ENCODE measurements around the gene CD1E. TPM values are rescaled to one million over a fixed set of nuclear protein-coding genes. Genes with fewer than 3 reads are reported as not detected.
"Not testable (repeated sequence)": the region's sequence is repeated elsewhere in the genome, so short reads cannot be mapped to it uniquely, and the experiment has no call there.

CD1E gene
- total RNA-seq, 4 donors from 2014 or later: not detected

DNA sequence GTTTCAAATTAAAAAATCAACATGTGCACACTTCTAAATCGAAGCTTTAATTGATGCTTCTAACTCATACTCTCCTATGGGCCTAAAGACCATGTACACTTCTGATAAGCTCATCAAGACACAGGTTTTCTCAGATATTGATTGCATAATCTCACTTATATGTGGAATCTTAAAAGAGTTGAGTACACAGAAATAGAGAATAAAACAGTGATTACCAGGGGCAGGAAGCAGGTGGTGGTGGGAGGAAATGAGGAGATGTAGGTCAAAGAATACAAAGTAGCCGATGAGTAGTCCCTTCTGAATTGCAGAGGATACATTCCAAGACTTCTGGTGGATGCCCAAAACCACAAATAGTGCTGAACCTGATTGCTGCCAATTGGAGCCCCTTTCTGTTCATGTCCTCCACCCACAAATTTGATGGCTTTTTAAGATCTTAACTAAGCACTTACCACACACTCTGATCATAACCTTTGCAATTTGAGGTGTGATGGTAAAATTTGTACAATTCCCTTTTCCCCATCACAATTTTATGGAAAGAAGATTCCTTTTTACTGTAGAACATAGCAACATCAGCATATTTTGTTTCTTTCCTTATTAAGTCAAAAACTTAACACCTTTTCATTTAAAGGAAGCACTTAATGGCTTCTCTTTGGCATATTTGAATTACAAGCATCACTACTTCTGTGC lies 19.0 kb upstream of the CD1E start:
- no peak for TF ChIP-seq POLR2A (IDR thresholded peaks at IDR 0.05)
- TF ChIP-seq, protein P1, sequence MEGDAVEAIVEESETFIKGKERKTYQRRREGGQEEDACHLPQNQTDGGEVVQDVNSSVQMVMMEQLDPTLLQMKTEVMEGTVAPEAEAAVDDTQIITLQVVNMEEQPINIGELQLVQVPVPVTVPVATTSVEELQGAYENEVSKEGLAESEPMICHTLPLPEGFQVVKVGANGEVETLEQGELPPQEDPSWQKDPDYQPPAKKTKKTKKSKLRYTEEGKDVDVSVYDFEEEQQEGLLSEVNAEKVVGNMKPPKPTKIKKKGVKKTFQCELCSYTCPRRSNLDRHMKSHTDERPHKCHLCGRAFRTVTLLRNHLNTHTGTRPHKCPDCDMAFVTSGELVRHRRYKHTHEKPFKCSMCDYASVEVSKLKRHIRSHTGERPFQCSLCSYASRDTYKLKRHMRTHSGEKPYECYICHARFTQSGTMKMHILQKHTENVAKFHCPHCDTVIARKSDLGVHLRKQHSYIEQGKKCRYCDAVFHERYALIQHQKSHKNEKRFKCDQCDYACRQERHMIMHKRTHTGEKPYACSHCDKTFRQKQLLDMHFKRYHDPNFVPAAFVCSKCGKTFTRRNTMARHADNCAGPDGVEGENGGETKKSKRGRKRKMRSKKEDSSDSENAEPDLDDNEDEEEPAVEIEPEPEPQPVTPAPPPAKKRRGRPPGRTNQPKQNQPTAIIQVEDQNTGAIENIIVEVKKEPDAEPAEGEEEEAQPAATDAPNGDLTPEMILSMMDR (IDR thresholded peaks at IDR 0.05 in 4 of 5, conservative IDR thresholded peaks at IDR 0.05 in 1 of 5): no peak
- Histone ChIP-seq H3K9me3 (no peaks in the 10 kb centered on the region), H3K27ac (no peak overlapping the region), H3K27me3 (no peaks in the 10 kb centered on the region), H3K4me3 (no peak overlapping the region), H3K4me1 (no peaks in the 10 kb centered on the region), H3K36me3 (no peaks in the 10 kb centered on the region)
- in situ Hi-C loops (cut with MboI; ENCODE audit: low sequenced_read_pairs in 4 of 4) (no loop called here), intact Hi-C loops (cut with DNase I; ENCODE audit: low total_unique reads) (no loop called here)
- no peak for DNase-seq
- no peak for ATAC-seq

DNA sequence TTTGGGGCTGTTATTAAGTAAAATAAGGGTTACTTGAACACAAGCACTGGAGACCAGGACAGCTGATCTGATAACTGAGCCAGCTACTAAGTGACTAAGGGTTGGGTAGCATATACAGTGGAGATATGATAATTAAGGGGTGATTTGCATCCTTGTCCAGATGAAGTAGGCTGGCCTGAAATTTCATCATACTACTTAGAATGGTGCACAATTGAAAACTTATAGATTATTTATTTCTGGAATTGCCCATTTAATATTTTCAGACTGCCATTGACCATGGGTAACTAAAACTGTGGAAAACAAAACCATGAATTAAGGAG lies 18.5 kb upstream of the CD1E start:
- TF ChIP-seq POLR2A (IDR thresholded peaks at IDR 0.05): no peak
- TF ChIP-seq, protein P1 (IDR thresholded peaks at IDR 0.05 in 4 of 5, conservative IDR thresholded peaks at IDR 0.05 in 1 of 5): no peak
- DNase-seq (no peak), ATAC-seq (no peak)
- Histone ChIP-seq H3K9me3 (no peaks in the 10 kb centered on the region), H3K27me3 (no peaks in the 10 kb centered on the region), H3K27ac (no peak overlapping the region), H3K36me3 (no peaks in the 10 kb centered on the region), H3K4me3 (no peak overlapping the region), H3K4me1 (no peaks in the 10 kb centered on the region)
- intact Hi-C loops (cut with DNase I; ENCODE audit: low total_unique reads) (no loop called here), in situ Hi-C loops (cut with MboI; ENCODE audit: low sequenced_read_pairs in 4 of 4) (no loop called here)

DNA sequence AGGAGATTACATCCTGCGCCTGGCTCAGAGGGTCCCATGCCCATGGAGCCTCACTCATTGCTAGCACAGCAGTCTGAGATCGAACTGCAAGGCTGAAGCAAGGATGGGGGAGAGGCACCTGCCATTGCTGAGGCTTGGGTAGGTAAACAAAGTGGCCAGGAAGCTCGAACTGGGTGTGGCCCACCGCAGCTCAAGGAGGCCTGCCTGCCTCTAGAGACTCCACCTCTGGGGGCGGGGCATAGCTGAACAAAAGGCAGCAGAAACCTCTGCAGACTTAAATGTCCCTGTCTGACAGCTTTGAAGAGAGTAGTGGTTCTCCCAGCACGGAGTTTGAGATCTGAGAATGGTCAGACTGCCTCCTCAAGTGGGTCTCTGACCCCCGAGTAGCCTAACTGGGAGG lies 17.3 kb upstream of the CD1E start:
- not testable (repeated sequence) for DNase-seq

DNA sequence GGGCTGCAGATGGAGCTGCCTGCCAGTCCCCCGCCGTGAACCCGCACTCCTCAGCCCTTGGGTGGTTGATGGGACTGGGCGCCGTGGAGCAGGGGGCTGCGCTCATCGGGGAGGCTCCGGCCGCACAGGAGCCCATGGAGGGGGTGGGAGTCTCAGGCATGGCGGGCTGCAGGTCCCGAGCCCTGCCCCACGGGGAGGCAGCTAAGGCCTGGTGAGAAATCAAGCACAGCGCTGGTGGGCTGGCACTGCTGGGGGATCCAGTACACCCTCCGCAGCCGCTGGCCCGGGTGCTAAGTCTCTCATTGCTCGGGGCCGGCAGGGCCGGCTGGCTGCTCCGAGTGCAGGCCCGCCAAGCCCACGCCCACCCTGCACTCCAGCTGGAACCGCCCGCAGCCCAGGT lies 4.7 kb upstream of the CD1E start:
- in situ Hi-C loops (cut with MboI; ENCODE audit: low sequenced_read_pairs in 4 of 4); intact Hi-C loops (cut with DNase I; ENCODE audit: low total_unique reads); H3K4me1 ChIP-seq: not testable (repeated sequence)

More for the DNA sequence above, 17.3 kb upstream of the CD1E start:
- H3K27ac ChIP-seq; H3K27me3 ChIP-seq; H3K36me3 ChIP-seq; in situ Hi-C loops (cut with MboI; ENCODE audit: low sequenced_read_pairs in 4 of 4); ATAC-seq; H3K4me1 ChIP-seq; H3K4me3 ChIP-seq; H3K9me3 ChIP-seq; intact Hi-C loops (cut with DNase I; ENCODE audit: low total_unique reads): not testable (repeated sequence)

DNA sequence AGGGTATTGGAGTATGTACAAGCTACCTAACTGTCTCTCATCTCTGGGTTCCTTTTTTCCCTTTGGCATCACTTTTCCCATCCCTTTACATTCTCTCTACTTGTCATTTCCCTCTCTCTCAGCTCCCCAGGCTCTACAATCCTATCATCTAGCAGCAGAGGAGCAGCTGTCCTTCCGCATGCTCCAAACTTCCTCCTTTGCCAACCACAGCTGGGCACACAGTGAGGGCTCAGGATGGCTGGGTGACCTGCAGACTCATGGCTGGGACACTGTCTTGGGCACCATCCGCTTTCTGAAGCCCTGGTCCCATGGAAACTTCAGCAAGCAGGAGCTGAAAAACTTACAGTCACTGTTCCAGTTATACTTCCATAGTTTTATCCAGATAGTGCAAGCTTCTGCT lies 561 bp downstream of the CD1E start:
- H3K27ac ChIP-seq: no peak overlapping the region
- intact Hi-C loops (cut with DNase I; ENCODE audit: low total_unique reads) (no loop called here), in situ Hi-C loops (cut with MboI; ENCODE audit: low sequenced_read_pairs in 4 of 4) (no loop called here)
- ATAC-seq (no peak), DNase-seq (no peak)
- H3K36me3 ChIP-seq: no peaks in the 10 kb centered on the region
- no peaks in the 10 kb centered on the region for H3K27me3 ChIP-seq
- no peak for TF ChIP-seq POLR2A (IDR thresholded peaks at IDR 0.05)
- TF ChIP-seq, protein P1 (IDR thresholded peaks at IDR 0.05 in 4 of 5, conservative IDR thresholded peaks at IDR 0.05 in 1 of 5): no peak
- H3K4me1 ChIP-seq: no peaks in the 10 kb centered on the region
- H3K9me3 ChIP-seq: no peaks in the 10 kb centered on the region
- H3K4me3 ChIP-seq: no peak overlapping the region

More for the DNA sequence above, 4.7 kb upstream of the CD1E start:
- not testable (repeated sequence) for ATAC-seq, H3K27me3 ChIP-seq, H3K27ac ChIP-seq, DNase-seq, H3K4me3 ChIP-seq, H3K9me3 ChIP-seq, H3K36me3 ChIP-seq

DNA sequence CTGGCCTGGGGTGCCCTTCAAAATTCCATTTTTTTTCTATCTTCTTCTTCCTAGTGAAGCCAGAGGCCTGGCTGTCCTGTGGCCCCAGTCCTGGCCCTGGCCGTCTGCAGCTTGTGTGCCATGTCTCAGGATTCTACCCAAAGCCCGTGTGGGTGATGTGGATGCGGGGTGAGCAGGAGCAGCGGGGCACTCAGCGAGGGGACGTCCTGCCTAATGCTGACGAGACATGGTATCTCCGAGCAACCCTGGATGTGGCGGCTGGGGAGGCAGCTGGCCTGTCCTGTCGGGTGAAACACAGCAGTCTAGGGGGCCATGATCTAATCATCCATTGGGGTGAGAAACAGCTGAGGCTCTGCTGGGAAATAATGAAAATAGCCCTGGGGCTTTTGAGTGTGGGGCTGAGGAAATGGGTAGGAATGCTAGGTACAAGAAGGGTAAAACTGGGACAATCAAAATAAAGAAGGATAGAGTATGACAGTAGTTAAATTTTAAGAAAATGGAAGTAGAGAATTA lies 2.1 kb downstream of the CD1E start:
- TF ChIP-seq, protein P1 (IDR thresholded peaks at IDR 0.05 in 4 of 5, conservative IDR thresholded peaks at IDR 0.05 in 1 of 5): no peak
- TF ChIP-seq POLR2A (IDR thresholded peaks at IDR 0.05): no peak
- no peak overlapping the region for H3K4me3 ChIP-seq
- DNase-seq: no peak
- no peaks in the 10 kb centered on the region for H3K4me1 ChIP-seq
- no peaks in the 10 kb centered on the region for H3K36me3 ChIP-seq
- no peak for ATAC-seq
- H3K9me3 ChIP-seq: no peaks in the 10 kb centered on the region
- intact Hi-C loops (cut with DNase I; ENCODE audit: low total_unique reads): no loop called here
- H3K27ac ChIP-seq: no peak overlapping the region
- no peaks in the 10 kb centered on the region for H3K27me3 ChIP-seq
- in situ Hi-C loops (cut with MboI; ENCODE audit: low sequenced_read_pairs in 4 of 4): no loop called here

All from gastrocnemius medialis (tissue), 4 donors.